Astrocyte (in vitro differentiated cells and primary cell): Measurements from ENCODE around the gene DGKI.

Experiments
- CTCF ChIP-seq: IDR thresholded peaks from 2 replicates; pipeline ENCODE4 v1.5.1; 2011; ENCODE audit warnings: low read depth, mild to moderate bottlenecking, inconsistent platforms, low read length, moderate library complexity; ENCODE audit not compliant: insufficient read depth
- EZH2 ChIP-seq: IDR thresholded peaks from 2 replicates; pipeline ENCODE4 v1.6.1; 2012; ENCODE audit warnings: mild to moderate bottlenecking, low read length, inconsistent platforms; ENCODE audit not compliant: insufficient read depth

DNA sequence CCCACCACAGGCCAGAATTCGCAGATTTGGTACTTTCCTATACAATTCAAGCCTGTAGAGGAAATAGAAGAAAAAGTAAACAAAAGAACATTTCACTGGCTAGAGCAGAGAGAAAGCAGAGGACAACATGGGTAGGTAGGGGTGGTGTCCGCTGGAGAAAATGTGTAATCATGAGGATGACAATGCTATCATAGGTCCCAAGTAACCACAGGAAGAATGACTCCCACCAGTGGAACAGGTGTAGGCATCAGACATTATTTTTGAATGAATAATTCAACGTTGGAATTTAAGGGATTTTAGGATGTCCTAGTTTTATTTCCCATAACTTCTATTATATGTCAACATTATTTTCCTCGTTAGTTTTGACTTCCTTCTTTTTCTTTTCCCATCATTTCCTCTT lies 248.9 kb downstream of the DGKI start:
- TF ChIP-seq CTCF (no peak), EZH2 (no peak)
